GM08714 (cell line): ENCODE measurements around the gene RAB24.

Experiments
- H3K4me3 ChIP-seq: fragments of 200-500 bp; sonication (Bioruptor generic); 2 replicates; pipeline ENCODE4 v1.5.1; 2014; ENCODE audit warnings: mild to moderate bottlenecking, low read length, inconsistent platforms
- ZNF274 ChIP-seq: IDR thresholded peaks from 2 replicates; pipeline ENCODE4 v1.6.1; 2012; ENCODE audit warnings: mild to moderate bottlenecking, low read depth, low read length

The RAB24 gene

GRCh38 chr5:177300951-177301350 is 2.6 kb downstream of the RAB24 start:
- H3K4me3 ChIP-seq: no peak overlapping the region; the same call in 1 of the 2 replicates
- TF ChIP-seq ZNF274: no peak

- TF ChIP-seq ZNF274: no peak
- H3K4me3 ChIP-seq: no peak overlapping the region; the same call in 1 of the 2 replicates
Observed at GRCh38 chr5:177300236-177300880, 3.2 kb downstream of the RAB24 start.

GRCh38 chr5:177299697-177300096 is 3.8 kb downstream of the RAB24 start:
- no peak overlapping the region for H3K4me3 ChIP-seq
- no peak for TF ChIP-seq ZNF274

GRCh38 chr5:177297922-177298321 is 5.6 kb downstream of the RAB24 start:
- no peak for TF ChIP-seq ZNF274
- no peak overlapping the region for H3K4me3 ChIP-seq

GRCh38 chr5:177296581-177296980 is 6.9 kb downstream of the RAB24 start:
- no peak overlapping the region for H3K4me3 ChIP-seq
- TF ChIP-seq ZNF274: no peak

- TF ChIP-seq ZNF274: no peak
Observed at GRCh38 chr5:177295924-177296323, 7.6 kb downstream of the RAB24 start.

GRCh38 chr5:177294632-177295031 is 8.9 kb downstream of the RAB24 start:
- no peak for TF ChIP-seq ZNF274
- no peak overlapping the region for H3K4me3 ChIP-seq

More at GRCh38 chr5:177295924-177296323, 7.6 kb downstream of the RAB24 start:
- no peak overlapping the region for H3K4me3 ChIP-seq

GRCh38 chr5:177293819-177294581 is 9.5 kb downstream of the RAB24 start:
- TF ChIP-seq ZNF274: no peak
- no peak overlapping the region for H3K4me3 ChIP-seq

GRCh38 chr5:177291735-177292134 is 11.8 kb downstream of the RAB24 start:
- H3K4me3 ChIP-seq: no peak overlapping the region
- TF ChIP-seq ZNF274: no peak

- TF ChIP-seq ZNF274: no peak
- peak overlapping the region; percentile 34; the same call in 1 of the 2 replicates for H3K4me3 ChIP-seq
Observed at GRCh38 chr5:177290816-177291596, 12.5 kb downstream of the RAB24 start.

- no peak overlapping the region for H3K4me3 ChIP-seq
- TF ChIP-seq ZNF274: no peak
Observed at GRCh38 chr5:177288191-177288590, 15.3 kb downstream of the RAB24 start.

GRCh38 chr5:177276886-177277285 is 26.6 kb downstream of the RAB24 start:
- no peak overlapping the region for H3K4me3 ChIP-seq
- TF ChIP-seq ZNF274: no peak

- TF ChIP-seq ZNF274: no peak
- H3K4me3 ChIP-seq: no peak overlapping the region
Observed at GRCh38 chr5:177275883-177276282, 27.6 kb downstream of the RAB24 start.

GRCh38 chr5:177271113-177271512 is 32.4 kb downstream of the RAB24 start:
- no peak overlapping the region for H3K4me3 ChIP-seq
- no peak for TF ChIP-seq ZNF274

- no peak overlapping the region for H3K4me3 ChIP-seq
Observed at GRCh38 chr5:177270653-177271052, 32.9 kb downstream of the RAB24 start.

GRCh38 chr5:177269976-177270375 is 33.5 kb downstream of the RAB24 start:
- no peak overlapping the region for H3K4me3 ChIP-seq

More at GRCh38 chr5:177270653-177271052, 32.9 kb downstream of the RAB24 start:
- no peak for TF ChIP-seq ZNF274

More at GRCh38 chr5:177269976-177270375, 33.5 kb downstream of the RAB24 start:
- TF ChIP-seq ZNF274: no peak
